Esophagus squamous epithelium (tissue), 4 donors: Measurements from ENCODE around the gene OSBPL5.

Experiments used
- CTCF ChIP-seq, 6 experiments: fragments of 450-650 bp in 4 of 6; fragments of 200-600 bp in 2 of 6; sonication (generic) in 2 of 6; IDR thresholded peaks; one replicate each; pipeline ENCODE4 v1.5.1; 2016 to 2019; ENCODE audit warnings: antibody characterized with exemption in 6 of 6, mild to moderate bottlenecking in 4 of 6, moderate library complexity in 4 of 6
- POLR2A ChIP-seq, 4 donors: fragments of 450-650 bp; IDR thresholded peaks; one replicate each; pipeline ENCODE4 v1.6.1; 2017; ENCODE audit warnings: antibody characterized with exemption in 4 of 4, mild to moderate bottlenecking in 4 of 4, moderate library complexity in 3 of 4

GRCh38 chr11:3132831-3133260, 32.3 kb downstream of the OSBPL5 start:
- no peak for TF ChIP-seq CTCF (IDR thresholded peaks at IDR 0.05)
- no peak for TF ChIP-seq POLR2A (IDR thresholded peaks at IDR 0.05)
